NCI-H2107 treated with DMSO at 0.1 percent for 48 hours (cell line): ENCODE results near the gene XIAP.
"Not testable (repeated sequence)": the region's sequence is repeated elsewhere in the genome, so short reads cannot be mapped to it uniquely, and the experiment has no call there.

Experiments
- DNase-seq: peaks from one replicate; lab custom pipeline; 2025; ENCODE audit not compliant: unreplicated experiment; lab: John Stamatoyannopoulos, UW

Gene XIAP

DNA sequence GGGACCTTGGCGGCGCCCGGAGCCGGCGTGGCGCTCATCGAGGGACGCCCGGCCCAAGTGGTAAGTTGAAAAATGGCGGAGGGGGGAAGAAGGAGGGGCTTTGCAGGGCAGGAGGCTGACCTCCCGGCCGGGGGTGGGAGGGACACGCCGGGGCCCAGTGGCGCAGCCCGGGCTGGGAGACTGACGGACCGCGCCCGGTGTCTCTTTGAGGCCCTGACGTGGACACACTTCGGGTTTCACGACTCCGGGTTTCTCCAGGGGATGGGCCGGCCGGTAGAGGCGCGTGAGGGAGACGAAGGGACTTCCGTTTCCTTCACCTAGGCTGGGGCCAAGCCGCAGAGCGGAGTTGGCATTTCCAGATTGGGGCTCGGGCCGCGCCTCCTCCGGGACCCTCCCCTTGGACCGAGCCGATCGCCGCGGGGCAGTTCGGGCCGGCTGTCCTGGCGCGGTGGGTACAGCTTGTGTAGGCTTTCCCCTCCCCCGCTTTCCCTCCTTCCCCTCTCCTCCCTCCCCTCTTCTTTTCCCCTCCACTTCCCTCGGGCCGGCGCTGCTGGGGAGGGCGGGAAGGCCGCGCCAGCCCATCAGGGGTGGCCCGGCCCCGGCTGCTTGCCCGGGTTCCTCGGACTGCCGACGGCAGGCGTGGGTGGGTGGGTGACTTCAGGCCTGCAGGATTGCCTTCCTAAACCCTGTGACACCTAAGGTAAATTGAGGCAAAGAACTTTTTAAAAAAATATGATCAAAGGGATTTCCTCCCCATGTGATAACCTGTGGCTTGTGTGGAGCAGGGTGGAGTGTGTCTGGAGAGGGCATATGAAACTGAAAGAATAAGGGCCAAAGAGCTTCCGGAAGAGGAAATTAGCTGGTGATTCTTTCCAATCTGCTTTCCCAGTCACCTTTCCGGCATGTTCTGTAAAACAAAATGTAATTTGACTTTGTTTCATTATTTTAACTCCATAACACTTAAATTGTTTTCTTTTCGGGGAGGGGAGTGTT lies at the start of gene XIAP:
TSS of gene XIAP (plus strand) at position 208 of the 993 bp plus-strand sequence. CDS start 25,610 bp downstream, outside the sequence.
- DNase-seq: peak; percentile 86

DNA sequence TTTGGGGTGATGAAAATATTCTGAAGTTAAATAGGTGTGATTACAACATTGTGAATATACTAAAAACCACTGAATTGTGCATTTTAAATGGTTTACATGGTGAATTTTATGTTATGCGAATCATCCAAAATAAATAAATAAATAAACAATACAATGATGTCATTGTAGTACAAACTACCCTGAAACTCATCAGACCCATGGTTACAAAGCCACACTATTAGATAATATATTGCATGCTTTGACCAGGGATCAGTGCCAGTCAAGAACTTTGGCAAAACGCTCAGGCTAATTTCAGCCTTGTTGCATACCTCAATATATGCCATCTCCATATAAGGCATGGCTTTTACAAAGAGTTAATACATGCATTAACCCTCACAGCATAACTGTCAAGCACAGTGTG lies 45.5 kb upstream of the XIAP start:
- no peak for DNase-seq

GRCh38 chrX:123814934-123815394 lies 44.9 kb upstream of the XIAP start:
- DNase-seq: peak; percentile 43

DNA sequence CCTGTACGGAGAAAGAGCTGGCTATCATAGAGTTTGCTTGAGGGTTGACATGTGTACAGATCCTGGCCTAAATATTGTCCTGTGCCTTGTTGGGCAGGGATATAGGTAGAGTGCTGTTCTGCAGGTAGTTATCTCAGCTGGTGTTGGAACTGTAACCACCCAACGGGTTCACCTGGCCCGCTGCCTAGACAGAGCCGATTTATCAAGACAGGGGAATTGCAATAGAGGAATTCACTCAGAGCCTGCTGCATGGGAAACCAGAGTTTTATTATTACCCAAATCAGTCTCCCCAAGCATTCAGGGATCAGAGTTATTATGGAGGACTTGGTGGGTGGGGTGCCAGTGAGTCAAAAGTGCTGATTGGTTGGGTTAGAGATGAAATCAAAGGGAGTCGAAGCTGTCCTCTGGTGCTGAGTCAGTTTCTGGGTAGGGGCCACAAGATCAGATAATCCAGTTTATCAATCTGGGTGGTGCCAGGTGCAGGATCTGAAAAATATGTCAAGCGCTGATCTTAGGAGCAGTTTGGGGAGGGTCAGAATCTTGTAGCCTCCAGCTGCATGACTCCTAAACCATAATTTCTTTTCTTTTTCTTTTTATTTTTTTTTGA lies 42.5 kb upstream of the XIAP start:
- no peak for DNase-seq

DNA sequence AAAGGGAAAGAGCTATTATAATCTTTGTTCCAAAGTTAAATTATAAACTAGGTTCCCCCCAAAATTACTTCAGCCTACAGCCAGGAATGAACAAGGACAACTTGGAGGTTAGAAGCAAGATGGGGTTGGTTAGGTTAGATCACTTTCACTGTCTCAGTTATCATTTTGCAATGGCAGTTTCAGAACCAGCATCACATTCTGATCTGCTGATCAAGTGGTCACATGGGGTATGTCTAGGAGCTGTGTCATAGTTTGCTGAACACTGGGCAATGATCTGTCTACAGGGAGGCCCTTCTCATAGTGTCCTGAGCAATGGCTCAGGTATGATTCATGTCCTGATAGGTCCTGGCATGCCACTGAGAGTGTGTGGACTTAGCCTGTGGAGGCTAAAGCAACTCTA lies 41.6 kb upstream of the XIAP start:
- DNase-seq: no peak

DNA sequence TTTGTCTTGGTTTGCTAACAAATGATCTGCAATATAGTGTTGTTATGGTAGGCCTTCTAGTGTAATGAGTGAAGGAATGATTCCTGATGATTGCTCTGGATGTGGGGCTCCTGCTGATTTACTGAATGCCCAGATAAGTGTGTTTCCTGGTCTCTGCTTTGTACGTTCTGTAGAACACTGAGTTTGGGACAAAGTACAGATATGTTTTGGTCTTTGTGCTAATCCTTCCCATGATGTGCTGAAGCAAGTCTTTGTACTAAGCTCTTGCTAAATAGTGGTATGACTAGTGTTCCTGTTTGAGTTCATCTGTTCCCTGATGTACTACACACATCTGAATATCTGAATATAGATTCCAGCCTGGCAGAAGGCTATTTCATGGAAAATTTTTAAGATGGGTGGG lies 36.9 kb upstream of the XIAP start:
- DNase-seq: no peak

GRCh38 chrX:123830309-123830708 lies 29.5 kb upstream of the XIAP start:
- DNase-seq: peak; percentile 32

- peak; percentile 71 for DNase-seq
Measured at GRCh38 chrX:123833387-123833786, 26.5 kb upstream of the XIAP start.

DNA sequence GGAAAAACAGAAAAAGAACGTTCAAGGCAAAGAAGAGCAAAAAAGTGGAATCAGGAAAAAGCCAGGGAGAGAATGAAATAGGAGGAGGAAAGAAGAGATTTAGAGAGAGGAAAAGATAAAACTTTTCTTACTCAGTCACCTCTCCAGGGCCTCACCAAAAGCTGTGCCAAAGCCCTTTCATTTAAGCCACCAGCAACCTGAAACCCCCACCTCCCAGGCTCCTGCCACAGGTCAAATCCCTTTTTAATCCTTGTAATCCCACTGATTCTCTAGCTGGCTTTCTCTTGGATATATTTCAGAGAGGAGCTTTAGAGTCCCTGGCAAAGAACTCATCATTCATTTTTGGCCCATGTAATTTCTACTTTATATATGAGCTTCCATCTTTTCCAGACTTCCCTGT lies 25.7 kb upstream of the XIAP start:
- DNase-seq: no peak

DNA sequence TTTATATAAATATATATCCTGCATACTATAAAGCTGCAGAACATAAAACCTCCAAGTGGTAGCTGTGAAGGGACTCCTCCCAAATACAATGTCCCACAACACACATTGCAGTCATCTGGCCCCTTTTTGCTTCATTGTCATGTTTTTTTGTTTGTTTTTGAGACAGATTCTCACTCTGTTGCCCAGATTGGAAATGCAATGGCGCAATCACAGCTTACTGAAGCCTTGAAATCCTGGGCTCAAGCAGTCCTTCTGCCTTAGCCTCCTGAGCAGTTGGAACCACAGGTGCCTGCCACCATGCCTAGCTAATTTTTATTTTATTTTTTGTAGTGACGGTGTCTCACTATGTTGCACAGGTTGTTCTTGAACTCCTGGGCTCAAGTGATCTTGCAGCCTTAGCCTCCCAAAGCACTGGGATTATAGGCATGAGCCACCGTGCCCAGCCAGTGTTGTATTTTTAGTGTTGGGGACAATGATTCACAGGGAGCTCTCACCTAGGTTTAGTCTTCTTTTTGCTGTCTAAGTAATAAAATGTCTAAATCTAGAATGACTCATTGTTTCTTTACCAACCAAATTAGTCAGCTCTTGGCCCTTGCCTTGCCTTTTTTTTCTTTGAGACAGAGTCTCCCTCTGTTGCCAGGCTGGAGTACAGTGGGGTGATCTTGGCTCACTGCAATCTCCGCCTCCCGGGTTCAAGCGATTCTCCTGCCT lies 24.0 kb upstream of the XIAP start:
- no peak for DNase-seq

- DNase-seq: not testable (repeated sequence)
Measured at GRCh38 chrX:123845129-123845528, 14.7 kb upstream of the XIAP start.

GRCh38 chrX:123846577-123847038 lies 13.2 kb upstream of the XIAP start:
- DNase-seq: no peak

DNA sequence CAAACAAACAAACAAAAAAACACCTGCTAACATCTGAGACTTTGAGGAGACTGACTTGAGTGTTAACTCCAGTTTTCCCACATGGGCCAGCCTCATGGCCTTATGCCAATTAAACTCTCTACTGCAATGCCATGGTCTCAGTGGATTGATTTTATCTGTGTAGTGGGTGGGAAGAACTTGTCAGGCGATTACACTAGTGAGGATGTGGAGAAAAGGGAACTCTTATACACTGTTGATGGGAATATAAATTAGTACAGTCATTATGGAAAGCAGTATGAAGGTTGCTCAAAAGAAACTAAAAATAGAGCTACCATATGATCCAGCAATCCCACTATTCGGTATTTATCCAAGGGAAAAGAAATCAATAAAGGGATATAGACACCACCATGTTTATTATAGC lies 12.8 kb upstream of the XIAP start:
- DNase-seq: no peak

DNA sequence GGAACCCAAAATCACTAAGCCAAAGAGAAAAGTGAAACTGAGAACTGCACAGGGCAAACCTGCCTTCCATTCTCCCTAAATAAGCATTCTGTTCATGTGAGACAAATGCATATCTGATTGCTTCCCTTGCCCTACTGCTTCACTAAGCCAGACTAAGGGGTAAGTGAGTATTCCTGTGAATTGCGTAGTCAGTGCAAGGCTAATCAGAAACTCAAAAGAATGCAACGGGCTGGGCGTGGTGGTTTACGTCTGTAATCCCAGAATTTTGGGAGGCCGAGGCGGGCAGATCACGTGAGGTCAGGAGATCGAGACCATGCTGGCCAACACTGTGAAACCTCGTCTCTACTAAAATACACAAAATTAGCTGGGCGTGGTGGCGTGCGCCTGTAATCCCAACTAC lies 10.8 kb upstream of the XIAP start:
- no peak for DNase-seq

DNA sequence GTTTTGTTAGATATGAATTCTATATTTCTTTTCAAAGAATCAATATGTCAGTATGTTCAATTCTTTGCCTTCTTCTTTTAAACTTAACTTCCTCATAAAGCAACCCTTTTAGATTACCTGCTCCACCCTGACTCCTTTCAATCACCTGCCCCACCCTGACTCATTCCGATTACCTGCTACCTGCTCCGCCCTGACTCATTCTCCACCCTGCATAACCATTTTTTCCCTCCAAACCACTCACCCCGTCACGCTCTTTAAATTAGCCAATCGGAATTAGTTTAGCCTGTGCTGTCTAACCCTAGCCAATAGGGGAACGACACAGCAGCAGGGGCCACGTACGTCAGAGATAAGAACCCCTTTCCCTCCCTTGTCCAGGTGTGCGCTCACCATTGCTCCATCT lies 9.9 kb upstream of the XIAP start:
- DNase-seq: not testable (repeated sequence)

- no peak for DNase-seq
Measured at GRCh38 chrX:123851079-123851478, 8.8 kb upstream of the XIAP start.

GRCh38 chrX:123854329-123854728 lies 5.5 kb upstream of the XIAP start:
- DNase-seq: no peak

DNA sequence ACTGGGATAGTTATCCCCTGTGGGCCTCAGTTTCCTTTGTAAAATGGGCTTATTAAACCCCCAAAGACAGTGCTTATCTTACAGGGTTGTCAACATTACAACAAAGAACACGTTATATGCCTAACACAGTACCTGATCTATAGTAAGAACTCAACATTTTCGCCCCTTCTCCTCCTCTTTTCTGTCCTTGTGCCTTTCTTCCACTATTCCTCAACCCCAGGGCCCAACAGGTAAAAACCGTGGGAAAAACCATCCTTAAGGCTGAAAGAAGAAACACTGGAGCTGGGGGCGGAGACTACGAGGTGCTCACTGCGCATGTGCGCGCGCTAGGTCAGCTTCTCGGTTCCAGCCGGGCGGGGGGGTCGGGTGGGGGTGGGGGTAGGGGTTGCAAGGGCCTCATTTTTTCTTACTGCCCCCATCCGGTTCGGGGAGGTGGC lies 426 bp upstream of the XIAP start:
- peak; percentile 86 for DNase-seq

GRCh38 chrX:123860983-123861382 lies 1.1 kb downstream of the XIAP start:
- DNase-seq: peak; percentile 68

DNA sequence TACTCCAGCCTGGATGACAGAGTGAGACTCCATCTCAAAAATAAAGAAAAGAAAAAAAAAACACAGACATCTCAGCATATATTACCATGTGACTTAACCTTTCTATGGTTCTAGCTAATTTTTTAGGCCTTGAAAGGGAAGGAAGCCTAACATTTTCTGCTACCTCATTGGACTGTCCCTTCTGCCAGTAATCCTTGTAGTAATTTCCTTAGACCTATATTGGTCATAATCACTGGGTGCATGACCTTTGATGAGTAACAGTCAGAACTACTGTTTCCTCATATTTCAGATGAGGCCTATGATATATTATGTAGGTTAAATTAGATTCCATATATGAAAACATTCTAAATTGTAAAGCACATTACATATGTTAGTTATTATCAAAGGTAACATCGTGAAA lies 9.6 kb downstream of the XIAP start:
- DNase-seq: no peak

DNA sequence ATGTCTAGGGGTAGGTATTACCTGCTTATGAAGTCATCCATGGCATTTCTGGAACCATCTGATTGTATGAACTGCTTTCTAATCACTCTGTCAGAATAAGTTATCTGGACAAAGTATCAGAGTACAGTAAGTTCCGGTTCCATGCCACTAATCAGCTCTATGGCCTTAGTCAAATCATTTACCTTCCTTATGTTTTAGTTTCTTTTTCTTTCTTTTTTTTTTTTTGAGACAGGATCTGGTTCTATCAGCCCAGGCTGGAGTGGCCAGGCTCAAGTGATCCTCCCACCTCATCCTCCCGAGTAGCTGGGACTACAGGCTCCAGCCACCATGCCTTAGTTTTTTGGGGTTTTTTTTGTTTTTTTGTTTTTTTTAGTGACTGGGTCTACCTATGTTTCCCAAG lies 11.5 kb downstream of the XIAP start:
- no peak for DNase-seq
